HEK293T (cell line): Measurements from ENCODE around the gene GLRX2.

Source experiments
- ARNT ChIP-seq: fragments of 450-650 bp; IDR thresholded peaks from 2 replicates; pipeline ENCODE4 v1.6.1; 2017; ENCODE audit warnings: mild to moderate bottlenecking
- CTBP1 ChIP-seq: fragments of 450-650 bp; IDR thresholded peaks from 2 replicates; pipeline ENCODE4 v1.6.1; 2016; ENCODE audit warnings: borderline replicate concordance
- ELF4 ChIP-seq: fragments of 450-650 bp; IDR thresholded peaks from 2 replicates; pipeline ENCODE4 v1.6.1; 2017; ENCODE audit warnings: antibody characterized with exemption
- FOXA1 ChIP-seq: fragments of 450-650 bp; IDR thresholded peaks from 2 replicates; pipeline ENCODE4 v1.6.1; 2016; ENCODE audit warnings: mild to moderate bottlenecking
- FOXK2 ChIP-seq: fragments of 450-650 bp; IDR thresholded peaks from 2 replicates; pipeline ENCODE4 v1.6.1; 2016; ENCODE audit warnings: mild to moderate bottlenecking
- FOXM1 ChIP-seq: fragments of 450-650 bp; IDR thresholded peaks from 2 replicates; pipeline ENCODE4 v1.6.1; 2017; ENCODE audit warnings: mild to moderate bottlenecking, borderline replicate concordance
- HDGF ChIP-seq: fragments of 450-650 bp; IDR thresholded peaks from 2 replicates; pipeline ENCODE4 v1.6.1; 2017; ENCODE audit warnings: antibody characterized with exemption, borderline replicate concordance
- LEF1 ChIP-seq: fragments of 450-650 bp; IDR thresholded peaks from 2 replicates; pipeline ENCODE4 v1.6.1; 2017; ENCODE audit warnings: mild to moderate bottlenecking, borderline replicate concordance
- NFRKB ChIP-seq: fragments of 450-650 bp; IDR thresholded peaks from 2 replicates; pipeline ENCODE4 v1.6.1; 2016; ENCODE audit warnings: mild to moderate bottlenecking, moderate library complexity
- SP1 ChIP-seq: fragments of 450-650 bp; IDR thresholded peaks from 2 replicates; pipeline ENCODE4 v1.6.1; 2017
- SUZ12 ChIP-seq: fragments of 450-650 bp; IDR thresholded peaks from 2 replicates; pipeline ENCODE4 v1.6.1; 2016; ENCODE audit warnings: mild to moderate bottlenecking
- TARDBP ChIP-seq: fragments of 450-650 bp; IDR thresholded peaks from 2 replicates; pipeline ENCODE4 v1.6.1; 2016
- ZNF384 ChIP-seq: fragments of 450-650 bp; IDR thresholded peaks from 2 replicates; pipeline ENCODE4 v1.6.1; 2016

DNA sequence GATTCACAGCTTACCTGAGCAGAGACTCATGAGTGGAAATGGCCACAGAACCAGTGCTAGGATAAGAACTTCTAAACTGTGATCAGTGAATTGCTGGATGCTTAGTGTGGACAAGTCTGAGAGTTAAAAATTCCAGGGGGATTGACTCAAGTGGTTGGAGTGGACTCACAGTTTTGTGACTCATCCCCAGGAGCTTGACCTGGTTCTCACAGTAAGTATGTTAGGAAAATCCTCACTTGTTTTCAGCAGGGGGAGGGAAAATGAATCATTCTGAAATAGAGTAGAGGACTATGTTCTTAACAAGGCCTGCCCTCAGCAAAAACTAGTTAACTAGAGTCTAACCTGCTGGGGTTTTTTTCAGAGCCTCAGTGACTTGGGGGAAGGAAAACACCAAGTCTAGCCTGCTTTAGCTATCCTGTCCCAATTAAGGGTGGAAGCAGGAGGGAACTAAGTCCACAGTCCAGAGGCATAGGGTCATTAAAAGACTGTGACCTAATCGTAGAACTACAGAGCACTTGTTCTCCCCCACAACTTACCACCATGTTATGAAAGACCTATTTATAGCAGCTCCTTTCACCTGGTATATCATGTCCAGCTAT lies 10.5 kb upstream of the GLRX2 start:
- TF ChIP-seq SUZ12 (no peak), ARNT (no peak), FOXM1 (no peak), CTBP1 (no peak), ELF4 (no peak), FOXK2 (no peak), ZNF384 (no peak), HDGF (no peak), NFRKB (no peak), SP1 (no peak), TARDBP (no peak), FOXA1 (no peak), LEF1 (no peak)
